ENCODE results near the gene SBF2. TPM values are rescaled to one million over a fixed set of nuclear protein-coding genes. Genes with fewer than 3 reads are reported as not detected.

SBF2 gene
- total RNA-seq, 2 donors from 2014 or later: 30.5 to 47.0 TPM

- Histone ChIP-seq H3K9ac (ENCODE audit: low read depth in 2 of 2, low read length in 2 of 2) (no peak overlapping the region), H3K4me3 (no peak overlapping the region), H3K36me3 (no peaks in the 10 kb centered on the region), H3K27ac (no peak overlapping the region), H3K4me1 (no peaks in the 10 kb centered on the region), H3K27me3 (no peaks in the 10 kb centered on the region), H3K9me3 (no peaks in the 10 kb centered on the region)
- no peak for TF ChIP-seq CTCF (IDR thresholded peaks at IDR 0.05)
- DNase-seq: no peak
- intact Hi-C loops (cut with DNase I): no loop called here
These were observed 451.1 kb downstream of the SBF2 start for GRCh38 chr11:9842923-9843322.

GRCh38 chr11:9840460-9841004 lies 453.5 kb downstream of the SBF2 start:
- H3K9ac ChIP-seq (ENCODE audit: low read depth in 2 of 2, low read length in 2 of 2): no peak overlapping the region
- TF ChIP-seq CTCF (IDR thresholded peaks at IDR 0.05): no peak
- no peaks in the 10 kb centered on the region for H3K9me3 ChIP-seq
- DNase-seq: no peak
- H3K27ac ChIP-seq: no peak overlapping the region
- H3K4me1 ChIP-seq: no peaks in the 10 kb centered on the region
- intact Hi-C loops (cut with DNase I): no loop called here
- no peaks in the 10 kb centered on the region for H3K27me3 ChIP-seq
- H3K4me3 ChIP-seq: no peak overlapping the region
- no peaks in the 10 kb centered on the region for H3K36me3 ChIP-seq

GRCh38 chr11:9839550-9839949 lies 454.5 kb downstream of the SBF2 start:
- H3K36me3 ChIP-seq: no peaks in the 10 kb centered on the region
- H3K4me1 ChIP-seq: no peaks in the 10 kb centered on the region
- intact Hi-C loops (cut with DNase I): no loop called here
- TF ChIP-seq CTCF (IDR thresholded peaks at IDR 0.05): no peak
- no peak overlapping the region for H3K9ac ChIP-seq (ENCODE audit: low read depth in 2 of 2, low read length in 2 of 2)
- no peak overlapping the region for H3K27ac ChIP-seq
- no peaks in the 10 kb centered on the region for H3K9me3 ChIP-seq
- no peak overlapping the region for H3K4me3 ChIP-seq
- no peaks in the 10 kb centered on the region for H3K27me3 ChIP-seq
- no peak for DNase-seq

- Histone ChIP-seq H3K27me3 (no peaks in the 10 kb centered on the region), H3K9ac (ENCODE audit: low read depth in 2 of 2, low read length in 2 of 2) (no peak overlapping the region), H3K9me3 (no peaks in the 10 kb centered on the region), H3K4me3 (no peak overlapping the region), H3K27ac (no peak overlapping the region), H3K4me1 (no peaks in the 10 kb centered on the region), H3K36me3 (no peaks in the 10 kb centered on the region)
- intact Hi-C loops (cut with DNase I): no loop called here
- TF ChIP-seq CTCF (IDR thresholded peaks at IDR 0.05): no peak
- DNase-seq: no peak
These were observed 455.1 kb downstream of the SBF2 start for GRCh38 chr11:9838961-9839360.

- Histone ChIP-seq H3K9ac (ENCODE audit: low read depth in 2 of 2, low read length in 2 of 2) (no peak overlapping the region), H3K27ac (no peak overlapping the region), H3K27me3 (no peaks in the 10 kb centered on the region)
These were observed 455.8 kb downstream of the SBF2 start for GRCh38 chr11:9838229-9838628.

More at GRCh38 chr11:9838229-9838628, 455.8 kb downstream of the SBF2 start:
- no peak for TF ChIP-seq CTCF (IDR thresholded peaks at IDR 0.05)
- no peak for DNase-seq
- Histone ChIP-seq H3K4me1 (no peaks in the 10 kb centered on the region), H3K36me3 (no peaks in the 10 kb centered on the region), H3K4me3 (no peak overlapping the region), H3K9me3 (no peaks in the 10 kb centered on the region)
- intact Hi-C loops (cut with DNase I): no loop called here

Measured in colonic mucosa (tissue), 4 donors.